HG03439 (cell line): ENCODE measurements around the gene MAGI2.

ENCODE experiments used
- ATAC-seq: cut with Tn5 transposase; IDR thresholded peaks from one replicate; pipeline ENCODE4 v1.9.1; 2021; ENCODE audit warnings: mild to moderate bottlenecking, moderate library complexity; ENCODE audit not compliant: unreplicated experiment

Gene MAGI2

GRCh38 chr7:79180533-79180932 is 272.9 kb downstream of the MAGI2 start:
- ATAC-seq = no peak

GRCh38 chr7:79176859-79177477 is 276.5 kb downstream of the MAGI2 start:
- ATAC-seq = no peak

- ATAC-seq = no peak
Measured at GRCh38 chr7:79175374-79175773, 278.1 kb downstream of the MAGI2 start.

- ATAC-seq = no peak
Measured at GRCh38 chr7:79165225-79165624, 288.2 kb downstream of the MAGI2 start.

- ATAC-seq = no peak
Measured at GRCh38 chr7:79159040-79159664, 294.3 kb downstream of the MAGI2 start.

GRCh38 chr7:79157281-79157680 is 296.2 kb downstream of the MAGI2 start:
- ATAC-seq = no peak

GRCh38 chr7:79149831-79150230 is 303.6 kb downstream of the MAGI2 start:
- no peak for ATAC-seq

- ATAC-seq = no peak
Measured at GRCh38 chr7:79142706-79143105, 310.8 kb downstream of the MAGI2 start.

GRCh38 chr7:79141252-79141651 is 312.2 kb downstream of the MAGI2 start:
- no peak for ATAC-seq

GRCh38 chr7:79137942-79138341 is 315.5 kb downstream of the MAGI2 start:
- no peak for ATAC-seq

GRCh38 chr7:79132844-79133451 is 320.5 kb downstream of the MAGI2 start:
- ATAC-seq = no peak

GRCh38 chr7:79130715-79131114 is 322.8 kb downstream of the MAGI2 start:
- no peak for ATAC-seq

GRCh38 chr7:79124331-79124730 is 329.1 kb downstream of the MAGI2 start:
- no peak for ATAC-seq

- ATAC-seq = no peak
Measured at GRCh38 chr7:79118143-79118542, 335.3 kb downstream of the MAGI2 start.

- no peak for ATAC-seq
Measured at GRCh38 chr7:79096361-79096805, 357.1 kb downstream of the MAGI2 start.

GRCh38 chr7:79093421-79093820 is 360.0 kb downstream of the MAGI2 start:
- ATAC-seq = no peak

- ATAC-seq = no peak
Measured at GRCh38 chr7:79091661-79092060, 361.8 kb downstream of the MAGI2 start.

GRCh38 chr7:79091011-79091410 is 362.5 kb downstream of the MAGI2 start:
- no peak for ATAC-seq

- ATAC-seq = no peak
Measured at GRCh38 chr7:79090543-79090942, 362.9 kb downstream of the MAGI2 start.

GRCh38 chr7:79084423-79084822 is 369.0 kb downstream of the MAGI2 start:
- no peak for ATAC-seq

GRCh38 chr7:79079919-79080554 is 373.4 kb downstream of the MAGI2 start:
- ATAC-seq = no peak

GRCh38 chr7:79078273-79078672 is 375.2 kb downstream of the MAGI2 start:
- no peak for ATAC-seq
